22Rv1 (cell line): ENCODE measurements around the gene B3GLCT.

Source experiments
- ZFX ChIP-seq: fragments of 450-650 bp; IDR thresholded peaks from 2 replicates; pipeline ENCODE4 v1.6.1; 2017; ENCODE audit warnings: antibody characterized with exemption, borderline replicate concordance
- TF ChIP-seq, protein P1 (sequence below): fragments of 450-650 bp; IDR thresholded peaks from 2 replicates; pipeline ENCODE4 v1.5.1; 2017; ENCODE audit warnings: mild to moderate bottlenecking

DNA sequence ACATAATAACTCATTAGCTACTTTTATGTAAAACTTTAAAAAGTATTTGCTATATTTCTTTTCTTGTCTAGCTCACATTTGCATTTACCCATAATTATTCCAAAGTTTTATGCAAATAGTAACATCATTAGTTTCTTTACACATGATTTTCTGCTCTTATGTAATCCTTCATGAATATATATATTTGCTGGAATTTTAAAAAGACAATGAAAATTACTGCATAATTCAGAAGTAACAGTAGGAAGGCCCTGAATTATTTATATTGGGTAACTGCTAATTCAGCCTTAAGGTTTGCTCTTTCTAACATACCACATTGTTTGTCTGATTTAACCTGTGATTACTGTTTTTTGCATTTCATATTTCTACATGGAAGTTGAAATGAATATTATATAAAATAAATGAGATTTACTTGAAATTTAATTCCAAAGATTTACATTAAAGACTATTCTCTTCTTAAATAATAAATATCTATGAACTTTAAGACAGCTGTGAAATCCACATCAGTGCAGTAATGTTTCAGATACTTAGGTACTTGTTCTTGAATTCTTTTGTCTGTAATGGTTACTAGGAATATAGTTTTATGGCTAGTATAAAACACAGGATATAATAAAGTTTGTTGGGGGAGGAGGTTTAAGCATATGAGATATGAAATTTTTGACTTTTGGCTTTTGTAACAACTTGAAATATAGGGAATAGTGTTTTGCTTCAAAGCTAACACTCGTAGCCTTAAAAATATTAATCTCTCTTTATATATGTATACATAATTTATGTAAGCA, 46.0 kb downstream of the B3GLCT start:
- TF ChIP-seq, protein P1, sequence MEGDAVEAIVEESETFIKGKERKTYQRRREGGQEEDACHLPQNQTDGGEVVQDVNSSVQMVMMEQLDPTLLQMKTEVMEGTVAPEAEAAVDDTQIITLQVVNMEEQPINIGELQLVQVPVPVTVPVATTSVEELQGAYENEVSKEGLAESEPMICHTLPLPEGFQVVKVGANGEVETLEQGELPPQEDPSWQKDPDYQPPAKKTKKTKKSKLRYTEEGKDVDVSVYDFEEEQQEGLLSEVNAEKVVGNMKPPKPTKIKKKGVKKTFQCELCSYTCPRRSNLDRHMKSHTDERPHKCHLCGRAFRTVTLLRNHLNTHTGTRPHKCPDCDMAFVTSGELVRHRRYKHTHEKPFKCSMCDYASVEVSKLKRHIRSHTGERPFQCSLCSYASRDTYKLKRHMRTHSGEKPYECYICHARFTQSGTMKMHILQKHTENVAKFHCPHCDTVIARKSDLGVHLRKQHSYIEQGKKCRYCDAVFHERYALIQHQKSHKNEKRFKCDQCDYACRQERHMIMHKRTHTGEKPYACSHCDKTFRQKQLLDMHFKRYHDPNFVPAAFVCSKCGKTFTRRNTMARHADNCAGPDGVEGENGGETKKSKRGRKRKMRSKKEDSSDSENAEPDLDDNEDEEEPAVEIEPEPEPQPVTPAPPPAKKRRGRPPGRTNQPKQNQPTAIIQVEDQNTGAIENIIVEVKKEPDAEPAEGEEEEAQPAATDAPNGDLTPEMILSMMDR, result no peak
- TF ChIP-seq ZFX, result no peak
